IPS-11a (cell line): Measurements from ENCODE around the gene GCK.
"Not testable (repeated sequence)": the region's sequence is repeated elsewhere in the genome, so short reads cannot be mapped to it uniquely, and the experiment has no call there.

Experiments used
- H3K4me3 ChIP-seq: one replicate; pipeline ENCODE4 v1.5.1; 2013; ENCODE audit warnings: low read depth, low read length, control low read depth

Gene GCK

GRCh38 chr7:44208085-44208484, 18.8 kb upstream of the GCK start:
- no peak overlapping the region for H3K4me3 ChIP-seq

GRCh38 chr7:44206008-44206407, 16.8 kb upstream of the GCK start:
- no peak overlapping the region for H3K4me3 ChIP-seq

- peak overlapping the region; percentile 94 for H3K4me3 ChIP-seq
Observed at GRCh38 chr7:44201813-44202212, 12.6 kb upstream of the GCK start.

GRCh38 chr7:44200699-44201461, 11.6 kb upstream of the GCK start, which contains the start of gene YKT6:
Gene YKT6, plus strand, starts transcription at chr7:44200978. Its CDS starts 158 bp downstream, at chr7:44201136.
- peak within 1 kb of the TSS; percentile 94 for H3K4me3 ChIP-seq

DNA sequence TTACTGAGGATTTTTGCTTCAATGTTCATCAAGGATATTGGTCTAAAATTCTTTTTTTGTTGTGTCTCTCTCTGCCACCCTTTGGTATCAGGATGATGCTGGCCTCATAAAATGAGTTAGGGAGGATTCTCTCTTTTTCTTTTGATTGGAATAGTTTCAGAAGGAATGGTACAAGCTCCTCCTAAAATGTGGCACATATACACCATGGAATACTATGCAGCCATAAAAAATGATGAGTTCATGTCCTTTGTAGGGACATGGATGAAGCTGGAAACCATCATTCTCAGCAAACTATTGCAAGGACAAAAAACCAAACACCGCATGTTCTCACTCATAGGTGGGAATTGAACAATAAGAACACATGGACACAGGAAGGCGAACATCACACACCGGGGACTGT, 10.9 kb upstream of the GCK start:
- not testable (repeated sequence) for H3K4me3 ChIP-seq

GRCh38 chr7:44197474-44197873, 8.2 kb upstream of the GCK start:
- H3K4me3 ChIP-seq = no peak overlapping the region

GRCh38 chr7:44196450-44196872, 7.2 kb upstream of the GCK start:
- no peak overlapping the region for H3K4me3 ChIP-seq

DNA sequence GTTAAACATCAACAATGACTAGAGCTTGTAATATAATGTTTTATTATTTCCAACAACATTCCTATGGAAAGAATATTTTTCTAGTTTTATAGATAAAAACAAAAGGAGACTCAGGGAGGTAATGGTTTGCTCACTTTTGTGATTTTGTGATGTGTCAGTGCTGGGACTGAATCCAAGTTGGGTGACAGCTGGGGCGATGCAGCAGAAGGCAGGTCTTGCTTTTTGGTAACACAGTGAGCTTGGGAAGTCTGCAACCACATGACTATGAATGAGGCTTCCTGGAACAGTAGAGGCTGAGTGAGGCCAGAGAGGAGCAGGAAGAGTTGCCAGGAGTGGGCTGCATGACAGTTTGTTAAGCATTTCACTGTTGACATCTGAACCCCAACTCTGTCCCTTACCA, 6.7 kb upstream of the GCK start:
- H3K4me3 ChIP-seq = no peak overlapping the region

DNA sequence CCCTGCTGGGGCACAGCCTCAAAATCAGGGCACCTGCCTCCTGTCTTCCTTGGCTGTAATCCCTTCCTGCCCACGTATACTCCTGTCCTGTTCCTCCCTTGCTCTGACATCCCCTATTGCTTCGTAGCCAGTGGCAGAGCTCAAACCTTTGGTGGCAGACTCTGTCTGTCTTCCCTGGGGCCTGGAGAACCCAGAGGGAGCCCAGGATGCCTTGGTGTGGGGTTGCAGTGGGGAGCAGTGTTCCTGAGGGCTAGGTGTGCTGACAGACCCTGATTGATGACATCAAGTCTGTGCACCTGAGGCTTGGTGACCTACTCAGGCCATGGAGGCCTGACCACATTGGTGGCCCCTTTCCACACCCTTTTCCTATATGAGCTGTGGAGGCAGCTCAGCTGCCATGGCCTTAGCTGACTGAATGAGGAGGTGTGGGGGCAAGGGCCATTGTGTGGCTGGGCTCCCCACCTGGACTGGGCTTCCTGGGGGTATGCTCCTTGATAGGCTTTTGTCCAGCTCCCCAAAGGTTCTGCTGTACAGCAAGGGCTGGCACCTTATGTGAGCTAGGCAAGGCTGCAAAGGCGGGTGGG, 5.4 kb upstream of the GCK start:
- H3K4me3 ChIP-seq = no peak overlapping the region

GRCh38 chr7:44194069-44194468, 4.8 kb upstream of the GCK start:
- no peak overlapping the region for H3K4me3 ChIP-seq

DNA sequence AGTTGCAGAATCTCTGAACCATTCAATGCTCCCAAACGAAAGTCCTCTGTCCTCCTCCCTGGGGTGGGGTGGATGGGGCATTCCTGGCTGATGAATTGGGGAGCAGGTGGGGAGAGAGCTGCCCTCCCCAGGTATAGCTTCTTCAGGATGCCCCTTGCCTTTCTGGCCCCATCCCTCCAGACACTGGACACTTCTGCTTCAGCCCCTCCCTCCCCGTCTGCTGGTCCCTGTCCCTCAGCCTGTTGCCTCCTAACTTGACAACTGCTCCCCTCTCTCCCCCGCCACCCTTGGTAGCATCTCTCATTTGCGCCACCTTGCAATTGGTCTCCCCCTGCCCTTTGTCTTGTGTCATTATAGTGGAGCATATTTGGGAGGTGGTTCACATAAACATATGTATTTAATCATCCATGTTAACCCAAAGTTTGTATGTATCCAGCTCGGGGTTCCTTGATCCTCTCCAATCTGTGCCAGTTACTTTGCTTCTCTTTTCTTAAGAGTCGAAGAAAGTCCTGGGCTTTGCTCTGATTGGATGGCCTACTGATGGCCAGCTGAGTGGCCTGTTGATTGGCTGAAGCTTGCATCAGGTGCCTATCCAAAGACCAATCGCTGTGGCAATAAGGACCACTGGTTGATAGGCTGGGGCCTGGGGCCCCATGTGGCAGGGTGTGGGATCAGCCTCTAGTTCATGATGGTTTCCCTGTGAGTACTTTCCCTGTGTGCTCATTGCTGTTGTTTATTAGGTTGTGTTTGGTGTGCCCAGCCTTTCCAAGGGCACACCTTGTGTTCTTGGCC, 4.0 kb upstream of the GCK start:
- H3K4me3 ChIP-seq = no peak overlapping the region

DNA sequence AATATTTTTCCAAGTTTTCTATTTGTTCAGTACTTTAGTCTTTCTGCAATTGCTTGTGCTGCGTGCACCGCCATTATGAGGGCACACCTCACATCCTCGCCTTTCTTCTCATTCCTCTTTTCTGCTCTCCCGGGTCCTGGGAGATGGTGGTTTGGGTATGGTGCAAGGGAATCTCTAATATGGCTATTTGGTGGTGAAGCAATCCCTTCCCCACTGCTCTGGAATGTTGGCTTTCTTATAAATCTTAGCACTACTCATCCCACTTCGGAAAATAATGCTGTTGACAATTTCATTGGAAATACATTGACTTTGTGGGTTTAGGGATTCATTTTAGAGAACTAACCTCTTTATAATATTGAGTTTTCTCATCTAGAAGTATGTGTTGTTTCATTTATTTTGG, 1.9 kb upstream of the GCK start:
- no peak overlapping the region for H3K4me3 ChIP-seq

- H3K4me3 ChIP-seq = no peak overlapping the region
Observed at GRCh38 chr7:44189993-44190872, 994 bp upstream of the GCK start.

DNA sequence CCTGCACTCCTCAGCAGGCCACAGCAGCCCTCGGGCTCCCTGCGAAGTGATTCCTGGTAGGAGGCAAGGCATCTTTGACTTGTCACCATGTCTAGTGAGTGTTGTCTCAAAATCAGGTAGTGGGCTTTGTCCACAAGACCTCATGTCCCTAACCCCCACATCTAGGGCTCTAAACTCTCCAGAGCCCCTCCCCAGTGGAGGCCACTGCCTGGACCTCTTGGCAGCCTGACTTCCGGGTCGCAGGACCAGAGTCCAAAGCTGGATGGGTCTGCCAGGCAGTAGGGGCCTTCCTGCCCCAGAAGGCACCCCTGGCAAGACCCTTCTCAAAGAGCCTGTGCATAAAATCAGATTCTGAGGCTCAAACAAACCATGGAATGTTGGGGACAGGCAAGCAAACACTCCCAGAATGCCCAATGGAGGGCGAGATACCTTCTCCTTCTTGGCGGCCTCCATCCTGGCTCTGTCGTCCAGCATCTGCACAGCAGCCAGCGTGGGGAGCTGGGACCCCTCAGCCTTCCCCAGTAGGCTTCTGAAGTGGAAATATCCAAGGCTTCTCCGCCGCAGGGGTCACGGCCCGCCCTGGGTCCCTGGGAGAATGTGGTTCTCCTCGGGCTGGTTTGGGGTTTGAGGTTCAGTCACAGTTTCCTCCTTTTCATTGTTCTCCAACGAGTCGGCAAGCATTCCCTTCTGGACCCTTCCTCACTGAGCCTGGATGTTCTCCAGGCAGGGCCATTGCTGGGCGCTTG, 586 bp downstream of the GCK start:
- no peak overlapping the region for H3K4me3 ChIP-seq

- H3K4me3 ChIP-seq = no peak overlapping the region
Observed at GRCh38 chr7:44187636-44188416, 1.4 kb downstream of the GCK start.

DNA sequence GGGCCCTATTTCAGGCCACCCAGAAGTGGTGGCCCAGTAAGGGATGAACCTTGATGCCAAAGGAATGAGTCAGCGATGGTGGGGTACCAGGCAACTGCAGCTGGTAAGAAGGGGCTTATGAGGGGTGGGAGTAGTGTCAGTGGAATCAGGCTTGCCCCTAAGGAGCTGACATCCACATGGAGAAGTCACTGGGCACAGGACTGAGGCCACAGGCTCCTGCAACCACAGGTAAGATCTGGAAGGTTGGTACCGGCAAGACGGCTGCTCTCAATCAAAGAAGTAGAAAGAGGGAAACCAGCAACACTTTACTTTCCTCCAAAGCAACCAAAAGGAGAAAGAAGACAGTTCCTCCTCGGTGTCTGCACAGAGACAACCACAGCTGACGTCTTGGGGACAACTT, 2.5 kb downstream of the GCK start:
- H3K4me3 ChIP-seq = no peak overlapping the region

GRCh38 chr7:44185729-44186128, 3.5 kb downstream of the GCK start:
- H3K4me3 ChIP-seq = no peak overlapping the region

GRCh38 chr7:44184873-44185446, 4.3 kb downstream of the GCK start:
- H3K4me3 ChIP-seq = no peak overlapping the region

GRCh38 chr7:44184206-44184872, 4.9 kb downstream of the GCK start:
- no peak overlapping the region for H3K4me3 ChIP-seq
